Neutrophil (primary cell): ENCODE results near the gene SPON1.
"Not testable (repeated sequence)": the region's sequence is repeated elsewhere in the genome, so short reads cannot be mapped to it uniquely, and the experiment has no call there.

ENCODE experiments used
- H3K27ac ChIP-seq: fragments of 200-600 bp; sonication (generic); 2 replicates; pipeline ENCODE4 v1.5.1; 2016; ENCODE audit warnings: mild to moderate bottlenecking, moderate library complexity
- H3K27me3 ChIP-seq: fragments of 200-600 bp; sonication (generic); 2 replicates; pipeline ENCODE4 v1.6.0; 2016; ENCODE audit warnings: mild to moderate bottlenecking
- H3K36me3 ChIP-seq: fragments of 200-600 bp; sonication (generic); 2 replicates; pipeline ENCODE4 v1.5.1; 2017
- H3K4me1 ChIP-seq, 2 experiments: fragments of 200-600 bp in 1 of 2; sonication (generic) in 1 of 2; 1 replicate in 1 of 2; 2 replicates in 1 of 2; pipeline versions ENCODE4 v1.5.1 to v1.6.1; 2013 to 2016; ENCODE audit warnings: low read depth in 1 of 2, low read length in 1 of 2, mild to moderate bottlenecking in 1 of 2, moderate library complexity in 1 of 2; ENCODE audit not compliant: control insufficient read depth in 1 of 2, insufficient read depth in 1 of 2
- H3K4me3 ChIP-seq, 2 experiments: fragments of 200-600 bp in 1 of 2; sonication (generic) in 1 of 2; 1 replicate in 1 of 2; 2 replicates in 1 of 2; pipeline ENCODE4 v1.5.1; 2013 to 2016; ENCODE audit warnings: low read depth in 1 of 2, low read length in 1 of 2, mild to moderate bottlenecking in 1 of 2, moderate library complexity in 1 of 2
- H3K9me3 ChIP-seq: fragments of 200-600 bp; sonication (generic); 2 replicates; pipeline ENCODE4 v1.5.1; 2016
- CTCF ChIP-seq: fragments of 200-600 bp; sonication (generic); IDR thresholded peaks from 2 replicates; pipeline ENCODE4 v1.5.1; 2016; ENCODE audit warnings: antibody characterized with exemption

SPON1 gene

GRCh38 chr11:14022821-14023220 lies 60.3 kb downstream of the SPON1 start:
- no peak for TF ChIP-seq CTCF
- H3K4me1 ChIP-seq: no peaks in the 10 kb centered on the region
- no peak overlapping the region for H3K4me3 ChIP-seq
- peaks cover 21% of the 10 kb centered on the region for H3K27me3 ChIP-seq
- no peaks in the 10 kb centered on the region for H3K9me3 ChIP-seq
- H3K27ac ChIP-seq: no peak overlapping the region
- no peaks in the 10 kb centered on the region for H3K36me3 ChIP-seq

- Histone ChIP-seq H3K36me3 (no peaks in the 10 kb centered on the region), H3K27me3 (peaks cover 13% of the 10 kb centered on the region), H3K4me3 (no peak overlapping the region), H3K9me3 (no peaks in the 10 kb centered on the region), H3K4me1 (no peaks in the 10 kb centered on the region), H3K27ac (no peak overlapping the region)
- no peak for TF ChIP-seq CTCF
Observed at GRCh38 chr11:14026961-14027360, 64.4 kb downstream of the SPON1 start.

- H3K36me3 ChIP-seq: no peaks in the 10 kb centered on the region
- H3K9me3 ChIP-seq: no peaks in the 10 kb centered on the region
- no peaks in the 10 kb centered on the region for H3K4me1 ChIP-seq
Observed at GRCh38 chr11:14027525-14027924, 65.0 kb downstream of the SPON1 start.

GRCh38 chr11:14029440-14029839 lies 66.9 kb downstream of the SPON1 start:
- no peak for TF ChIP-seq CTCF
- H3K27me3 ChIP-seq: peaks cover 9% of the 10 kb centered on the region
- H3K27ac ChIP-seq: no peak overlapping the region

More at GRCh38 chr11:14027525-14027924, 65.0 kb downstream of the SPON1 start:
- no peak for TF ChIP-seq CTCF
- no peak overlapping the region for H3K4me3 ChIP-seq
- no peak overlapping the region for H3K27ac ChIP-seq
- H3K27me3 ChIP-seq: peaks cover 13% of the 10 kb centered on the region

GRCh38 chr11:14029971-14030920 lies 67.7 kb downstream of the SPON1 start:
- Histone ChIP-seq H3K4me3 (no peak overlapping the region), H3K4me1 (peaks cover 0 to 3% of the 10 kb centered on the region in 2 experiments), H3K27ac (no peak overlapping the region), H3K27me3 (peaks cover 9% of the 10 kb centered on the region), H3K36me3 (no peaks in the 10 kb centered on the region), H3K9me3 (no peaks in the 10 kb centered on the region)
- no peak for TF ChIP-seq CTCF

More at GRCh38 chr11:14029440-14029839, 66.9 kb downstream of the SPON1 start:
- Histone ChIP-seq H3K4me1 (no peaks in the 10 kb centered on the region), H3K4me3 (no peak overlapping the region), H3K9me3 (no peaks in the 10 kb centered on the region), H3K36me3 (no peaks in the 10 kb centered on the region)

- H3K27ac ChIP-seq, H3K4me3 ChIP-seq, H3K4me1 ChIP-seq, H3K9me3 ChIP-seq, H3K36me3 ChIP-seq: not testable (repeated sequence)
- peaks cover 18% of the 10 kb centered on the region for H3K27me3 ChIP-seq
Observed at GRCh38 chr11:14035526-14035925, 73.0 kb downstream of the SPON1 start.
